Gastroesophageal sphincter (tissue), 3 donors: Measurements from ENCODE around the gene FCHSD1.

Source experiments
- EP300 ChIP-seq: sonication (generic); formaldehyde crosslinking; IDR thresholded peaks from one replicate; pipeline ENCODE4 v1.6.1; 2017; ENCODE audit warnings: antibody characterized with exemption, mild to moderate bottlenecking
- POLR2A ChIP-seq, 2 donors: fragments of 450-650 bp; IDR thresholded peaks; one replicate each; pipeline ENCODE4 v1.6.1; 2017; ENCODE audit warnings: antibody characterized with exemption in 2 of 2, mild to moderate bottlenecking in 2 of 2, moderate library complexity in 1 of 2
- TF ChIP-seq, protein P1 (sequence below), 4 experiments: fragments of 200-600 bp in 2 of 4; fragments of 450-650 bp in 2 of 4; sonication (generic) in 1 of 4; IDR thresholded peaks; one replicate each; pipeline ENCODE4 v1.5.1; 2017 to 2019; ENCODE audit warnings: antibody characterized with exemption in 4 of 4, mild to moderate bottlenecking in 2 of 4, moderate library complexity in 2 of 4

- TF ChIP-seq POLR2A (IDR thresholded peaks at IDR 0.05) = no peak
- TF ChIP-seq, protein P1, sequence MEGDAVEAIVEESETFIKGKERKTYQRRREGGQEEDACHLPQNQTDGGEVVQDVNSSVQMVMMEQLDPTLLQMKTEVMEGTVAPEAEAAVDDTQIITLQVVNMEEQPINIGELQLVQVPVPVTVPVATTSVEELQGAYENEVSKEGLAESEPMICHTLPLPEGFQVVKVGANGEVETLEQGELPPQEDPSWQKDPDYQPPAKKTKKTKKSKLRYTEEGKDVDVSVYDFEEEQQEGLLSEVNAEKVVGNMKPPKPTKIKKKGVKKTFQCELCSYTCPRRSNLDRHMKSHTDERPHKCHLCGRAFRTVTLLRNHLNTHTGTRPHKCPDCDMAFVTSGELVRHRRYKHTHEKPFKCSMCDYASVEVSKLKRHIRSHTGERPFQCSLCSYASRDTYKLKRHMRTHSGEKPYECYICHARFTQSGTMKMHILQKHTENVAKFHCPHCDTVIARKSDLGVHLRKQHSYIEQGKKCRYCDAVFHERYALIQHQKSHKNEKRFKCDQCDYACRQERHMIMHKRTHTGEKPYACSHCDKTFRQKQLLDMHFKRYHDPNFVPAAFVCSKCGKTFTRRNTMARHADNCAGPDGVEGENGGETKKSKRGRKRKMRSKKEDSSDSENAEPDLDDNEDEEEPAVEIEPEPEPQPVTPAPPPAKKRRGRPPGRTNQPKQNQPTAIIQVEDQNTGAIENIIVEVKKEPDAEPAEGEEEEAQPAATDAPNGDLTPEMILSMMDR (IDR thresholded peaks at IDR 0.05) = no peak
- TF ChIP-seq EP300 = no peak
These were observed 1.2 kb downstream of the FCHSD1 start for GRCh38 chr5:141649972-141650371.
